ENCODE data around the gene NAXD. TPM values are rescaled to one million over a fixed set of nuclear protein-coding genes. Genes with fewer than 3 reads are reported as not detected.

Gene NAXD
- total RNA-seq, 1 donor from 2014 or later, result 17.7 TPM

GRCh38 chr13:110582421-110582954 lies 32.9 kb upstream of the NAXD start:
- TF ChIP-seq EZH2phosphoT487 (IDR thresholded peaks at IDR 0.05), result no peak
- TF ChIP-seq CTCF (IDR thresholded peaks at IDR 0.05), result no peak
- TF ChIP-seq EZH2 (IDR thresholded peaks at IDR 0.05), result no peak
- Mint-ChIP-seq H3K4me1 (no peaks in the 10 kb centered on the region), H3K4me3 (no peak overlapping the region), H3K9me3 (peaks cover 2% of the 10 kb centered on the region), H3K36me3 (no peaks in the 10 kb centered on the region), H3K27me3 (ENCODE audit: insufficient read depth, low read depth) (peaks cover 12% of the 10 kb centered on the region), H3K27ac (no peak overlapping the region)
- H3F3A ChIP-seq (ENCODE audit: low read depth), result no peaks in the 10 kb centered on the region
- no peaks in the 10 kb centered on the region for H3K27me3 ChIP-seq
- no peaks in the 10 kb centered on the region for H4K20me1 ChIP-seq (ENCODE audit: low read depth)
- no peak overlapping the region for H3K4me2 ChIP-seq
- H3K79me2 ChIP-seq (ENCODE audit: low read depth), result no peaks in the 10 kb centered on the region
- H3K27ac ChIP-seq, result no peak overlapping the region
- no peaks in the 10 kb centered on the region for H3K9me3 ChIP-seq (ENCODE audit: low read depth)
- no peaks in the 10 kb centered on the region for H3K36me3 ChIP-seq
- H3K4me1 ChIP-seq, result no peaks in the 10 kb centered on the region
- H3K9ac ChIP-seq, result no peak overlapping the region
- no peak for DNase-seq (ENCODE audit: low spot score)
- no peak overlapping the region for H3K4me3 ChIP-seq
- no peak overlapping the region for H2AFZ ChIP-seq (replicated peaks)

GRCh38 chr13:110583178-110583865 lies 32.0 kb upstream of the NAXD start:
- no peak overlapping the region for H2AFZ ChIP-seq (replicated peaks)
- DNase-seq (ENCODE audit: low spot score), result no peak
- peaks cover 2% of the 10 kb centered on the region for H3K9me3 Mint-ChIP-seq

GRCh38 chr13:110589793-110590390 lies 25.5 kb upstream of the NAXD start:
- Mint-ChIP-seq H3K4me3 (no peak overlapping the region), H3K27me3 (ENCODE audit: insufficient read depth, low read depth) (peaks cover 7% of the 10 kb centered on the region), H3K27ac (no peak overlapping the region), H3K9me3 (peaks cover 2% of the 10 kb centered on the region), H3K36me3 (no peaks in the 10 kb centered on the region), H3K4me1 (no peaks in the 10 kb centered on the region)
- Histone ChIP-seq H2AFZ (replicated peaks) (no peak overlapping the region), H3K4me1 (no peaks in the 10 kb centered on the region), H3K9me3 (ENCODE audit: low read depth) (no peaks in the 10 kb centered on the region), H3F3A (ENCODE audit: low read depth) (peaks cover 3% of the 10 kb centered on the region), H3K36me3 (no peaks in the 10 kb centered on the region), H4K20me1 (ENCODE audit: low read depth) (no peaks in the 10 kb centered on the region), H3K27me3 (no peaks in the 10 kb centered on the region), H3K79me2 (ENCODE audit: low read depth) (no peaks in the 10 kb centered on the region), H3K4me2 (no peak overlapping the region), H3K9ac (no peak overlapping the region), H3K4me3 (no peak overlapping the region), H3K27ac (no peak overlapping the region)
- no peak for TF ChIP-seq EZH2phosphoT487 (IDR thresholded peaks at IDR 0.05)
- no peak for TF ChIP-seq EZH2 (IDR thresholded peaks at IDR 0.05)
- TF ChIP-seq CTCF (IDR thresholded peaks at IDR 0.05), result no peak
- no peak for DNase-seq (ENCODE audit: low spot score)

More at GRCh38 chr13:110583178-110583865, 32.0 kb upstream of the NAXD start:
- H3K79me2 ChIP-seq (ENCODE audit: low read depth), result no peaks in the 10 kb centered on the region
- no peak overlapping the region for H3K27ac Mint-ChIP-seq
- no peak overlapping the region for H3K4me2 ChIP-seq
- no peaks in the 10 kb centered on the region for H3K36me3 ChIP-seq
- no peak overlapping the region for H3K27ac ChIP-seq
- no peak overlapping the region for H3K4me3 Mint-ChIP-seq
- H4K20me1 ChIP-seq (ENCODE audit: low read depth), result no peaks in the 10 kb centered on the region
- no peaks in the 10 kb centered on the region for H3K36me3 Mint-ChIP-seq
- no peaks in the 10 kb centered on the region for H3K9me3 ChIP-seq (ENCODE audit: low read depth)
- H3K4me3 ChIP-seq, result no peak overlapping the region
- H3K27me3 Mint-ChIP-seq (ENCODE audit: insufficient read depth, low read depth), result peaks cover 11% of the 10 kb centered on the region
- no peaks in the 10 kb centered on the region for H3K4me1 ChIP-seq
- H3K4me1 Mint-ChIP-seq, result no peaks in the 10 kb centered on the region
- no peaks in the 10 kb centered on the region for H3K27me3 ChIP-seq
- no peaks in the 10 kb centered on the region for H3F3A ChIP-seq (ENCODE audit: low read depth)
- H3K9ac ChIP-seq, result no peak overlapping the region
- TF ChIP-seq CTCF (IDR thresholded peaks at IDR 0.05) (no peak), EZH2phosphoT487 (IDR thresholded peaks at IDR 0.05) (no peak), EZH2 (IDR thresholded peaks at IDR 0.05) (no peak)
